Inferior parietal cortex (tissue), 1 donor: ENCODE results near the gene LRRC8E.
A peak's percentile ranks its signal among the peaks of the same experiment; 100 is the strongest.
"Not testable (repeated sequence)": the region's sequence is repeated elsewhere in the genome, so short reads cannot be mapped to it uniquely, and the experiment has no call there.

ENCODE experiments used
- DNase-seq: peaks from one replicate; pipeline ENCODE4 v3.0.0-alpha.2; 2016; ENCODE audit errors: extremely low spot score

LRRC8E gene

GRCh38 chr19:7855426-7856108 is 32.7 kb upstream of the LRRC8E start:
- no peak for DNase-seq

GRCh38 chr19:7856109-7856591 is 32.2 kb upstream of the LRRC8E start:
- no peak for DNase-seq

GRCh38 chr19:7856679-7857663 is 31.3 kb upstream of the LRRC8E start:
- no peak for DNase-seq

- DNase-seq, result no peak
Observed at GRCh38 chr19:7857727-7858108, 30.6 kb upstream of the LRRC8E start.

- no peak for DNase-seq
Observed at GRCh38 chr19:7858109-7858770, 30.1 kb upstream of the LRRC8E start.

GRCh38 chr19:7859087-7859486 is 29.2 kb upstream of the LRRC8E start:
- DNase-seq, result not testable (repeated sequence)

GRCh38 chr19:7859831-7860713 is 28.2 kb upstream of the LRRC8E start:
- no peak for DNase-seq

- DNase-seq, result peak; percentile 59
Observed at GRCh38 chr19:7860714-7861618, 27.3 kb upstream of the LRRC8E start.

GRCh38 chr19:7861619-7862412 is 26.5 kb upstream of the LRRC8E start:
- DNase-seq, result no peak

- DNase-seq, result no peak
Observed at GRCh38 chr19:7862413-7862951, 25.8 kb upstream of the LRRC8E start.

GRCh38 chr19:7863157-7863970 is 24.9 kb upstream of the LRRC8E start:
- DNase-seq, result no peak

GRCh38 chr19:7863971-7864689 is 24.2 kb upstream of the LRRC8E start:
- no peak for DNase-seq

GRCh38 chr19:7864690-7865074 is 23.6 kb upstream of the LRRC8E start:
- DNase-seq, result no peak

GRCh38 chr19:7865262-7865911 is 22.9 kb upstream of the LRRC8E start:
- DNase-seq, result no peak

GRCh38 chr19:7866399-7867091 is 21.8 kb upstream of the LRRC8E start:
- DNase-seq, result no peak

- no peak for DNase-seq
Observed at GRCh38 chr19:7867092-7867844, 21.0 kb upstream of the LRRC8E start.
